HG03460 (cell line): ENCODE results near the gene CAPN8.
"Not testable (repeated sequence)": the region's sequence is repeated elsewhere in the genome, so short reads cannot be mapped to it uniquely, and the experiment has no call there.

Experiments used
- ATAC-seq: cut with Tn5 transposase; IDR thresholded peaks from one replicate; pipeline ENCODE4 v1.9.1; 2021; ENCODE audit not compliant: unreplicated experiment

Gene CAPN8

GRCh38 chr1:223534677-223535076, 130.8 kb downstream of the CAPN8 start:
- no peak for ATAC-seq

- ATAC-seq: no peak
Observed at GRCh38 chr1:223533708-223534107, 131.8 kb downstream of the CAPN8 start.

GRCh38 chr1:223531742-223532341, 133.7 kb downstream of the CAPN8 start:
- no peak for ATAC-seq

GRCh38 chr1:223525957-223526356, 139.5 kb downstream of the CAPN8 start:
- no peak for ATAC-seq

GRCh38 chr1:223525546-223525945, 140.0 kb downstream of the CAPN8 start:
- ATAC-seq: no peak

GRCh38 chr1:223524930-223525451, 140.5 kb downstream of the CAPN8 start:
- no peak for ATAC-seq

GRCh38 chr1:223521150-223521549, 144.4 kb downstream of the CAPN8 start:
- no peak for ATAC-seq

GRCh38 chr1:223520200-223520599, 145.3 kb downstream of the CAPN8 start:
- ATAC-seq: no peak

GRCh38 chr1:223519116-223519515, 146.4 kb downstream of the CAPN8 start:
- ATAC-seq: no peak

- ATAC-seq: not testable (repeated sequence)
Observed at GRCh38 chr1:223518553-223518952, 146.9 kb downstream of the CAPN8 start.

- no peak for ATAC-seq
Observed at GRCh38 chr1:223515926-223516325, 149.6 kb downstream of the CAPN8 start.

- no peak for ATAC-seq
Observed at GRCh38 chr1:223515421-223515820, 150.1 kb downstream of the CAPN8 start.

- no peak for ATAC-seq
Observed at GRCh38 chr1:223514644-223515043, 150.9 kb downstream of the CAPN8 start.

- ATAC-seq: no peak
Observed at GRCh38 chr1:223513309-223513708, 152.2 kb downstream of the CAPN8 start.

GRCh38 chr1:223512057-223512456, 153.4 kb downstream of the CAPN8 start:
- ATAC-seq: no peak

- ATAC-seq: no peak
Observed at GRCh38 chr1:223508796-223509195, 156.7 kb downstream of the CAPN8 start.

- ATAC-seq: no peak
Observed at GRCh38 chr1:223504741-223505140, 160.8 kb downstream of the CAPN8 start.

GRCh38 chr1:223503348-223503747, 162.2 kb downstream of the CAPN8 start:
- no peak for ATAC-seq

GRCh38 chr1:223500560-223501425, 164.7 kb downstream of the CAPN8 start:
- no peak for ATAC-seq

GRCh38 chr1:223496883-223497282, 168.6 kb downstream of the CAPN8 start:
- ATAC-seq: no peak

GRCh38 chr1:223494926-223495645, 170.4 kb downstream of the CAPN8 start:
- ATAC-seq: no peak

- no peak for ATAC-seq
Observed at GRCh38 chr1:223492044-223492443, 173.5 kb downstream of the CAPN8 start.
